ENCODE measurements around the gene C1orf122.
"Not testable (repeated sequence)": the region's sequence is repeated elsewhere in the genome, so short reads cannot be mapped to it uniquely, and the experiment has no call there.

The C1orf122 gene

DNA sequence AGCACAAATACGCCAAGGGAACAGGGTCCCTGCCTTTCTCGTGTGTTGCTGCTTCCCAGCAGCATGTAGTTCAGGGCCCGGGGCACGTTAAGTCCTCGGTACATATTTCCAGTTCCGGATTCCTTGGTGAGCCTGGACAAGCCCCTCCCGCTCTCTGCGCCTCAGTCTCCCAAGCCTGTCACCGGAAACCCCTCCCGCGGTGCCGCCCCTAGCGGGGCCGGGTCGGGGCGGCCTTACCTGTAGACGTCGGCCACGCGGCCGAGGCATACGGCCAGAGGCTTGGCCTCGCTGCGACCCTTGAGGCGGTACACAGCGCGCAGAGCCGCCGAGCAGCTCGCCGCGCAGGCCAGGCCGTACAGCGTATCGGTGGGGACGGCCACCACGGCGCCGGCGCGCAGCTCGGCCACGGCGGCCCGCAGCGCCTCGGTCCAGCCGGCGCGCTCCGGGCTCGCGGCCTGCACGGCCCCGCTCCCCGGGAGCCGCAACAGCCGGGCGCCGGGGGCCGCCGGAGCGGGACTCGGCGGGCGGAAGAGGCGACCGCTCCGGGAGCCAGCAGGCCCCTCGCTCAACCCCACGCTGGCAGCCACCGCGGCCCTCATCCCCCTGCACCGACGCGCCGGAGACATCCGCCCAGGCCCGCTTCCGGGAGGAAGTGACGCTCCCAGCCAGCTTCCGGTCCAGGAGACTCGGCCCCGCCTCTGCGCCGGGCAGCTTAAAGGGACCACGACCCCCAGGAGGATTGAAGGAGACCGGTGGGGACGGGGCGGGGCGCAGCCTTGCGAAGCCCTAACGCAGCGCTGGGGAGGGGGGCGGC, at the start of gene C1orf122, which contains the start of gene YRDC:
C1orf122 (plus strand) TSS at position 236 of the 814 bp plus-strand sequence. CDS start 615 bp downstream, outside the sequence.
YRDC (minus strand) TSS at position 654 of the 814 bp plus-strand sequence; CDS start at position 626, 28 bp downstream.
- peak; percentile 91 to 93 for DNase-seq

DNA sequence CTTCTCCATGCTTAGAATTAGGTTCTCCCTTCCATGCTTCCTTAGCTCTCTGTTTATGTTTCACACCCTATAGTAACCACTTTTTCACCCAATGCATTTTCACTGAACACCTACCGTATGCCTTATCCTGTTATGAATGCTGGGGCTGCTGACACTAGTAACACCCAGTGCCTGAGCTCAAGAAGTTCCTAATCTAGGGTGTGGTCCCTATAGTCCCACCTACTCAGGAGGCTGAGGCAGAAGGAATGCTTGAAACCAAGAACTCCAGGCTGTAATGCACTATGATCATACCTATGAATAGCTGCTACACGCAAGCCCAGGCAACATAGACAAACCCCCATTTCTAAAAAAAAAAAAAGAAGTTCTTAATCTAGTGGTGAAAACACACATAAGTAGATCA, 48.1 kb upstream of the C1orf122 start:
- DNase-seq: no peak

DNA sequence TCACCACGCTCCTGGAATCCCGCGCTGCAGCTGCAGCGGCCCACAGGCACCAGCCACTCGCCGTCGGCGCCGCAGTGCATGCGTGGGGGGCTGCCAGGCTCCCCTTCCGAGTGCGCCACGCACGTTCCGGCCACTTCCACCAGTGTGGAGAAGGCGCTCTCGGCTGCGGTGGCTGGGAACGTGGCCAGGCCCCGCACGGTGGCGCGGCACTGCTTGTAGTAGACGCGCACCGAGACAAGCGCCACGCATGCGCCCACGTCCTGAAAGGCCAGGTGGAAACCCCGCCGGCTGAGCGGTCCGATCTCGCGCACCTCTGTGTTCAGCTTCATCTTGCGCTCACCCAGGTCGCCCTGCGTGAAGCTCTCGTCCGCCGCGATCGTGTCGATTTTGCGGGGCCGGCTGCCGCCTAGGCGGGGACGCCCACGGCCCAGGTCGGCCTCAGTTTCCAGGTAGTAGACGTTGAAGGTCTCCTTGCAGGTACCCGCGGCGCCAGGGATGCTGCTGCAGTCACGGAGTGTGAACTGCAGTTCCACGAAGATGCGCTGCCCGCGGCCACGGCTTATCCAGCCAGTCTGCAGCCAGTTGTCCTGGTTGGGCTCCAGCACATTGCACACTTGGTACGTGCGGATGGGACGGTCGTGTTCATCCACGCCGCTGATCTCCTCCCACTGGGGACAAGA, 46.0 kb upstream of the C1orf122 start:
- DNase-seq: no peak

DNA sequence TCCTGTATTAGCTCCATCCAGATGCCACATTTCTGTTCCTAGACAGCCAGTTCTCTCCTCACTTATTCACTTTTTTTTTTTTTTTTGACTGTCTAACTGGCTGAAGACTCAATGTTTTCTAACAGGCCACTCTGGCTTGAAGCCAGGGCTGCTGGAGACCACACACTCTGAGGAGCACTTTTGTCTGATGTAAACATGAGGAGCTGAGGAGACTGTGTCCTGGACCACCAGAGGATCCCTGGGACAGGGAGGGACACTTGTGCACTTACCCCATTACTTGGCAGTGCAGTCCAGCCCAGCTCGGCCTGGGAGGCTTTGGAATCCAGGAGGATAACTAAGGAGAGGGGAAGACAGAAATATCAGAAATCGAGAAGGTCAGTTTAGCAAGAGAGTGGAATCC, 45.1 kb upstream of the C1orf122 start:
- DNase-seq: no peak

DNA sequence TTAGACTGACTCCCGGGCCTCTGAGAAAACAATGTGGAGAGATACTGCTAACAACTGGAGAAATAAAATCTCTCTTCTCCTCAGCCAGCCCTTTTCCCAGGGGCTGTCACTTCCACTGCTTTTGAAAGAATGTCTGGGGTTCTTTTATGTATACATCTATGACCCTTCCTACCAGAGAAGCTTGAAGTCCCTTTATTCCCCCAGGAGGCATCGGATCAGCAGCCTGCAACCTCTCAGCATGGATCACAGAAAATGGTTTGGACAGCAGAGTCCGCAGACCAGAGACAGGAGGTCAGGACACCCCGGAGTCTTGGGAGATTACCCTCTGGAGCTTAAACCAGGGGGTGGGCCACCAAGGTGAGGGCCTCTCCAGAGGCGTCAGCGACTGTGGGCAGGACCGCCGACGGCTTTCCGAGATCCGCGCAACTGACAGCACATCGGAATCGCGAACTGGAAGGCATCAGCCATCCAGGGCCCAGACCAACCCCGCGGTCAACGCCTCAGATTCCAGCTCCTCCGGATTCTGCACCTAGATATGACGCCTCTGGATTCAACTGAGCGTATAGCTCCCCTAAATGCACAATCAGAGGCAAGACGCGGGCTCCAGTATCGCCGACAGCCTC, 43.7 kb upstream of the C1orf122 start:
- DNase-seq: no peak

DNA sequence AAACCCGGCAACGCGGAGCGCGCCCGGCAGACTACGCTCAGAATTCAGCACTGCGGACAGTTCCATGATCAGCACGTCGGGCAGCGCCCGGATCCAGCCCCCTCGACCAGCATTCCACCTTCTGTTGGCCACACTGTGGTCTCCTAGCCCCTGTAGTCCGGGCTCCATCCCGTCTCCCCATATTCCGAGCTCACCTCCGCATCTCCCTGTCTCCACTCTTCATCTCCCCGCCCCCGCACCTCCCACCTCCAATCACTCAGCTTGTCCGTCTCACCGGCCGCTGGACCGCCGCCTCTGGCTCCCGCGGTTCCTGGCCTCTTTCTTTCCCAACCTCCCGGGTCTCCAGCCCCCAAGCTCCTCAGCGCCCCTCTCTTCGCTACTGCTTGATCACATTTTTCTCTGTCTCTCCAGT, 43.2 kb upstream of the C1orf122 start:
- DNase-seq: no peak

DNA sequence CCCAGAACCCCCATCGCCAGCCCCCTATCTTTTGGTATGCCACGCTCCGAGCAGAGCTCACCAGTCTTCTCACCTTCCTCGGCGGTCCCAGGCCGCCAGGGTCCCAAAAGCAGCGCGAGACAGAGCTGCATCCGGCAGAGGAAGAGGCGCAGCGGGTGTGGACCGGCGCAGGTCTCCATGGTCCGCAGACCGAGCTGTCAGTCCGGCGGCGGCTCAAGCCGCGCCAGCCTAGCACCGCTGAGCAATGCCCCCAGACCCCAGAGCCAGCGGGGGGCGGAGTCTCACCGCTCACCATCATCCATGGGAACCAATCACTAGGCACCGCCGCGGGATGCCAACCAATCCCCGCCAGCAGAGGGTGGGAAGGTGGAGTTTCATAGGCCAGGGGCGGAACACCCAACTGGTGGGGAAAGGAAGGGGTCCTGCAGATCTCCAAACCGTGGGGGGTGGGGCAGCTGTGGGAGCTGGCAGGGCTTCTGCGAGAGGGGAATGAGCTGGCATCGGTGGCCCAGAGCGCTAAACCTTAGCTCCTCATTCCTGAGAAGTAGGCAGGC, 42.6 kb upstream of the C1orf122 start, which contains the start of gene EPHA10:
EPHA10 (minus strand) TSS at position 233 of the 554 bp plus-strand sequence; CDS start at position 179, 54 bp downstream.
- no peak for DNase-seq

DNA sequence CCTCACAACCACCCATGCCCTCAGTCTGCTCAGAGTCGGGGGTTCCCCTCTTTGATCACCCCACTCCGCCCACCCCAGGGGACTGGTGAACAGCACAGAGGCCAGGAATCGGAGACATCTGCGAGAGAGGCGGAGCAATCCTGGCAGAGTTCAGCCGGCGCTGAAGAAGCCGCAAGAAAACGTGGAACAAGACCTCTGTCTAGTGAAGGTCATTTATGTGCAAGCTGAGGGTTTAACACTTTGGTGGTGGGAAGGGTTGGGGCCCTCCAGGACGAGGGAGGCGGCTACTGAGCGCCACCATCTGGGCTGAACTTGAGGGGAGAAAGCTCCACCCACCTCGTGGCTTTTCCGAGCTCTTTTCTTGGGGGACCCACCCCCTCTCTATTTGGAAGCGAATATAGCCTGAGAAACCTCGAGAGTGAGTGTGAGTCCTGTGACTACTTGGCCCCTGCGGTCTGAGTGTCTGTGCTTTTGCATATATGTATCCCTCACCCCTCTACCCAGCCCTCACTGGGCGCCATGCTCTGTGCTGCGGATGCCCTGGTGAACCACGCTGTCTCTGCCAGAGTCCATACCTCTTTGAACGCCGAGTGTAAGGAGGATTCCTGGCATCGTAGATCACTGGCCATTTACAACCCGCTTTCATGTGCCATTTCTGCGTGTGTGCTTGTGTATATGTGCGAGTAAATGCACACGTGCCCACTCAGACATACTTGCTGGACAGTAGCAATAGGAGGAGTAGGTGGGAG, 41.5 kb upstream of the C1orf122 start:
- peak in 1 of 2 experiments; percentile 48 for DNase-seq

DNA sequence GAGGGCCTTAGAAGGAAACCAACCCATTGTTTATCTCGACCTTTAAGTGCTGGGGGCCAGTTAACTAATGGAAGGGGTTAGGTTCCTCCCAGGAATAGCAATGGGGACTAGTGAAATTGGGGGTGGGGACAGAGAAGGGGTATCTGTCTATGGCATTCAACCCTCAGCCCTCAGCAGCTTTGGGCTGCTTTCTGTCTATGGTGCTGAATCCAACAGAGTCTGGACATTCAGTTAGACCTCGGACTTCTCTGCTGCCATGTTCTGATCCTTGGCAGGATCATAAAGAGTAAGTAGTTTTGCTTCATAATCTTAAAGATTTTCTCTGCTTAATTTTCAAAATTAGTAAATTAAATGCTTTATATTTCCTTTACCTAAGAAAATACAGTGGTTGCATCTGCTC, 40.1 kb upstream of the C1orf122 start:
- DNase-seq: no peak

DNA sequence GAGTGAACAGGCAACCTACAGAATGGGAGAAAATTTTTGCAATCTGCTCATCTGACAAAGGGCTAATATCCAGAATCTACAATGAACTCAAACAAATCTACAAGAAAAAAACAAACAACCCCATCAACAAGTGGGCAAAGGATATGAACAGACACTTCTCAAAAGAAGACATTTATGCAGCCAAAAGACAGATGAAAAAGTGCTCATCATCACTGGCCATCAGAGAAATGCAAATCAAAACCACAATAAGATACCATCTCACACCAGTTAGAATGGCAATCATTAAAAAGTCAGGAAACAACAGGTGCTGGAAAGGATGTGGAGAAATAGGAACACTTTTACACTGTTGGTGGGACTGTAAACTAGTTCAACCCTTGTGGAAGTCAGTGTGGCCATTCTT, 36.1 kb upstream of the C1orf122 start:
- DNase-seq: not testable (repeated sequence)

DNA sequence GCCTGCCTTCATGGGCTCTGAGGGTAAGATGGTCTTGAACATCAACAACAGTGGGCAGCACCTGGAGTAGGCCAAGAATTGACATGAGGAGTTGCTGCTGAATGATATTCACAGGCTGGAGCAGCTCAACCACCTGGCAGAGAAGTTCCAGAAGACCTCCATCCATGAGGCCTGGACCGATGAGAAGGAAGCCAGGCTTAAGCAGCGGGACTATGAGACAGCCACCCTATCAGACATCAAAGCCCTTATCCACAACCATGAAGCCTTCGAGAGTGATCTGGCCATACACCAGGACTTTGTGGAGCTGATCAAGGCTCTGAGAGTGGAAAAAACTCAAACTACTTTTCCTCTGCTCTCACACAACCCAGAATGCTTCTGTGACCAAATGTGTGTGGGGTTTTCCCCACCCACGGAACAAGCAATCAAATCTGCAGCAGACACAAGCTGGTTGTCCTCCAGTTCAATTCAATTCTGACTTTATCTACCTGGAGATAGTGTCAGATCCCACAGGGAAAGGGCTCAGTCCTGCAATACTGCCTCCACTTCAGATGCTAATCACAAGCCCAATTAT, 30.6 kb upstream of the C1orf122 start:
- peak in 1 of 2 experiments; percentile 45 for DNase-seq

DNA sequence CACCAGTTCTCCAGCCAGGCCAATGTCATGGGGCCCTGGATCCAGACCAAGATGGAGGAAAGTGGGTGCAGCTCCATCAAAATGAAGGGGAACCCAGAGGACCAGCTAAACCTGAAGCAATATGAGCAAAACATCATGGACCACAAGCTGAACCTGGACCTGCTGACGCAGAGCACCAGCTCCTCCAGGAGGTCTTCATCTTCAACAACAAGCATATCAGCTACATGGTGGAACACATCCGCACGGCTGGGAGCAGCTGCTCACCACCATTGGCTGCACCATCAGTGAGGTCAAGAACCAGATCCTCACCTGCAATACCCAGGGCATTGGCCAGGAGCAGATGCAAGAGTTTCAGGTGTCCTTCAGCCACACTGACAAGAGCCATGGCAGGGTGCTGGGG, 28.9 kb upstream of the C1orf122 start:
- no peak for DNase-seq

DNA sequence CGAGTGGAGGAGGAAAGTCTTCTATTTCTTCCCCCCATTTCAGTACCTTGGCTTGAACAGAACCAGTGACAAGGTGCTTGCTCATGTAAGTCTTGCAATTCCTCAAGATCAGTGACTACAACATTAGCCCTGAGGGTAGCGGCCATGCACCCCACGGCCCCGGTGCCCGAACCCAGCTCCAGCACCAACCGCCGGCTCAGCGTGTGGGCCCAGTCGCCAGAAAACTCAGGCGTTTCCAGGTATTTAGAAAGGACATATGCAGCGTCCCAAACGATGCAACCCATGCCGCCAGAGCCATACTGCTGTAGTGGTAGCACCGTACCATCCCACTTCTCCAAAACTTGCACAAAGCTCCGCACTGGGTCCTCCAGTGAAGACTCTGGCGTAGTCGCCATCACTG, 25.1 kb upstream of the C1orf122 start:
- no peak for DNase-seq

DNA sequence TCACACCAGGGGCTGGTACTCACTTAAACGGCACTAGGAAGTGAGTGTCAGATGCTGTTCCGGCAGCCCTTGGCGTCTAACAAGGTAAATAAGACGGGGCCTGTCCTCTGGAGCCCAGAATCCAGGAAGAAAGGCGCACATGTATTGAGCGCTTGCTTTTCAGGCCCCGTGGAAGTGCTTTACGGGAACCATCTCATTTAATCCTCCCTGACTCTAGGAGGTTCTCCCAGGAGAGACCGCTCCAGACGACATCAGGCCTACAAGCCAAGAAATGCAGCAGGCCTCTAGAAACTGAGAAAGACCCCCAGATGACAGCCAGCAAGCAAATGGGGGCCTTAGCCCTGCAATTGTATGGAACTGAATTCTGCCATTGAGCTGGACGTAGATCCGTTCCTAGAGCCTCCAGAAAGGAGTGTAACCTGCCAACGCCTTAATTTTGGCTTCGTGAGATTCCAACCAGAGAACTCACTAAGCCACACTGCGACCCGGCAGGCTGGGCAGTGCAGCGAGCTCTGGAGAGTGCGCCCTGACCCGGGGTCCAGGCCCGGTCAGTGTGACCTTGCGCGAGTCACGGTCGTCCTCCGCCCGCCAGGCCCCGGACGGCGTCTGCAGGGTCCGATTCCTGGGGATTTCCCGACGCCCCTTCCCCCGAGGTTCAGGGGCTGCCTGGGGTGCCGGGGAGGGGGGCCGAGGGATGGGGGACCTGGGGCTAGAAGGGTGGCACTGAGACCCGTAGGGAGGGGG, 14.5 kb upstream of the C1orf122 start:
- DNase-seq: no peak

DNA sequence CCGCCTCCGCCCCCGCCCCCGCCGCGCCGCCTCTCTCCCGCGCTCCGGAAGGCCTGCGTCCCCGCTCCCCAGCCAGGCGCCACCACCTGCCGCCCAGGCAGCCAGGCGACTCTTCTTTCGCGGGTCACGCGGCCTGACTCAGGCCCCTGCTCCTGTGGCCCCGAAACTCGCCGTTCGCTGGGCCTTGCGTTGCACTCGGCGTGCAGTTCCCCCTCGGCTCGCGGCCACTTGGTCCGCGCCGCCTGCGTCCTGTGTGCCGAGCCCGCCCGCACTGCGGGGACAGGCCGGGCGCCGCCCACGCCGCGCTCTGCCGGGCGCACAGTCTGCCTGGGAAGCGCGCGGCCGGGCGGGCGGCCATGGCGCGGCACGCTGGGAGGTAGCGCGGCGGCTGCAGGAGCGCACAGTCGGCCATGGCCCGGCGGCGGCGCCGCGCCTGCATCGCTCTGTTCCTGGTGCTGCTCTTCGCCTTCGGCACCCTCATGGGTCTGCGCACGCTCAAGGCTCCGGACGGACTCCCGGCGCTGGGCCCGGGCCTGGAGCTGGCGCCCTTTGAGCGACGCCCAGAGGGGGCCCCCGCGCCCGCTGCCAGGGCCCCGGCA, 13.7 kb upstream of the C1orf122 start, which contains the start of gene MANEAL:
MANEAL (plus strand) TSS at position 75 of the 599 bp plus-strand sequence; CDS start at position 411, 336 bp downstream.
- DNase-seq: peak; percentile 4 to 27

DNA sequence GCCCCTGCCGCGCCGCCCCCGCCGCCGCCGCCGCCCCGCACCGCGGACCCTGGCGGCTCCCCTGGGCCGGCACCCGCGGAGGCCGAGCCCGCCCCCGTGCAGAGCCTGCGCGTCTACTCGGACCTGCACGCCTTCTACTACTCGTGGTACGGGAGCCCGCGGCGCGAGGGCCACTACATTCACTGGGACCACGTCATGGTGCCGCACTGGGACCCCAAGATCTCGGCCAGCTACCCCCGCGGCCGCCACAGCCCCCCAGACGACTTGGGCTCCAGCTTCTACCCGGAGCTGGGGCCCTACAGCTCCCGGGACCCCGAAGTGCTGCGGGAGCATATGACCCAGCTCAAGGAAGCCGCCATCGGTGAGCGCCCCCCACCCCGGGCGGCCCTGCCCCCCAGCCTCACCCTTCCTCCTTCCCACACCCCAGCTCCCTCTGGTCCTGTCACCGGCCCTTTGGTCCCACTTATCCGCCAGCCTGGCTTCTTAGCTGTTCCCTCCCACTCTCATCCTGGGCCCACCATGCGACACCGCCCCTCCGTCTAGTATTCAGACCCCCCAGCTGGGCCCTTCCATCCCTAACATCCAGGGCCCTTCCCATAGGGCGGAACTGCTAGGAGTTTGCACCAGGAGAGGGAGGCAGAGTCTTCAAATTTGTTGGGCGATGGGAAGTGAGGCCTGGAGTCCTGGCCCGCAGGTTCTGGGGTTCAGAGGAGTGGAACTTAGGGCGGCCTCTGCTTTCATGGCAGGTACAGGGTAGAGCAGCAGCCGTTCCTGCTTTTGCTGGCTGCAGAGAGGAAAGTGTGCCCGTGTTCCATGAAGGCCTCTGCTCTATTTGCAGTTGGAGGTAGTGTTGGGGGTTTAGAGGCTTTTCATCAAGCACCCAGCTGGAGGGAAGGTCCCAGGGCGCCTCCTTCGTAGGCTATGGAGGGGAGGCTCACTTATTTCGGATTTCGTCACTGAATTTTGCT, 12.9 kb upstream of the C1orf122 start:
- no peak for DNase-seq

DNA sequence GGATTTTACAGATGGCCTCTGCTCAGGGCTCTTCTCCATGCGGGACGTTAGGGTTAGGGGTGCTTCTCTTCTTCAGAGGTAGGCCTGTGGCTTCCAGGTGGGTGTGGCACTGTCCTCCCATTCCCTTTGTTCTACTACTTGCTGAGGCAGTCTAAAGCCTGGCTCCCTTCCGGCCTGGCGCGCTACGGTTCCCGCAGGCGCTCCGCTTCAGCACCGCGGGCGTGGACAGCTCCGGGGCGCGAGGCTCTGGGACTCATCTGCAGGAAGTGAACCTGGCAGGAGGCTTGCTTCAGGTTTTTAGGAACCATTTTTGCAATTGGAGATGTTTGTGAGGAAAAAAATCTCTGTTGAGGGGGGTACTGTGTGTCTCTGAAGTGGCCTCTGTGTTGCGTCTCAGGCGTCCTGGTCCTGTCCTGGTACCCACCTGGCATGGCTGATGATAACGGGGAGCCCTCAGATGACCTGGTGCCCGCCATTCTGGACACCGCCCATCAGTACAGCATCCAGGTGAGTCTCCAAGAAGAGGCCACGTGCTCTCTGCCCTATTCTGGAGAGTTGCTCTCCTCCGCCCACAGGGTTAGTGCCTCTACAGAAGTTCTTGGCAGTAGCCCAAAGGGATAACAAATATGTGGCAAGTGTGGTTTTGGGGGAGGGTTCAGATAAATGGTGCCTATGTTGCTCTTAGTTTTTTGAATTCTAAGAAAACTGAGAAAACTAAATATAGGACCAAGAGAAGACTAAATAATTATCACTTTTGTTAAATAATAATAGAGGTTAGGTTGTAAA, 12.1 kb upstream of the C1orf122 start:
- peak in 1 of 2 experiments; percentile 48 for DNase-seq

DNA sequence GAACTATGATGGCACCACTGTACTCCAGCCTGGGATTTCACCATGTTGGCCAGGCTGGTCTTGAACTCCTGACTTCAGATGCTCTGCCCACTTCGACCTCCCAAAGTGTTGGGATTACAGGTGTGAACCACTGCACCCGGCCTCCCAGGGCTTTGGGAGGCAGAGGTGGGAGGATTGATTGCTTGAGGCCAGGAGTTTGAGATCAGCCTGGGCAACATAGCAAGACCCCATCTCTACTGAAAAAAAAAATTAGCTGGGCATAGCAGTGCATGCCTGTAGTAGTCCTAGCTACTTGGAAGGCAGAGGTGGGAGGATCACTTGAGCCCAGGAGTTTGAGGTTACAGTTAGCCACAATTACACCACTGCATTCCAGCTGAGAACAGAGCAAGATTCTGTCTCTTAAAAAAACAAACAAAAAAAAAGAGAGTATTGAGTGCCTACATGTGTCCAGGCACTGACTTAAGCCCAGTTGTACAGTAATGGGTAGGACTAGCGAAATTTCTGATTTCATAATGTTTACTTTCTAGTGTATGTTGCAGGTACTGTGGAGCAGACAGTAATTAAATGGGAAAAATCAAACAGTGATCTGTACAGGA, 9.7 kb upstream of the C1orf122 start:
- DNase-seq: no peak
